A549 (cell line): ENCODE results near the gene TPCN2.

ENCODE experiments used
- CTCF ChIP-seq: fragments of >200 bp; sonication (Bioruptor Twin); formaldehyde crosslinking; IDR thresholded peaks from 3 replicates; pipeline ENCODE4 v1.5.1; 2016
- ELK1 ChIP-seq: fragments of 150-350 bp; IDR thresholded peaks from 2 replicates; pipeline ENCODE4 v1.6.1; 2014; ENCODE audit warnings: low read depth, mild to moderate bottlenecking, low read length
- POLR2A ChIP-seq: IDR thresholded peaks from 2 replicates; pipeline ENCODE4 v1.6.1; 2012; ENCODE audit warnings: mild to moderate bottlenecking, low read length
- SREBF2 ChIP-seq: fragments of 450-650 bp; IDR thresholded peaks from 2 replicates; pipeline ENCODE4 v1.6.1; 2014; ENCODE audit warnings: mild to moderate bottlenecking, moderate library complexity

GRCh38 chr11:69099180-69099579 is 50.4 kb downstream of the TPCN2 start:
- no peak for TF ChIP-seq CTCF
- TF ChIP-seq POLR2A, result no peak
- no peak for TF ChIP-seq SREBF2
- no peak for TF ChIP-seq ELK1
